SK-N-SH (cell line): ENCODE measurements around the gene TMEM184A. TPM values are rescaled to one million over a fixed set of nuclear protein-coding genes. Genes with fewer than 3 reads are reported as not detected.

Source experiments
- CTCF ChIA-PET: fragments of 300-600, 350-600 bp; formaldehyde crosslinking; extraction: SDS; loops from one replicate; lab custom pipeline; 2021; lab: Yijun Ruan, JAX
- POLR2A ChIA-PET: fragments of 350-600 bp; sonication (Branson Sonifier 250); formaldehyde crosslinking; extraction: SDS; loops from one replicate; lab custom pipeline; 2020; ENCODE audit warnings: antibody characterized with exemption, inconsistent platforms; lab: Yijun Ruan, JAX
- DNase-seq: peaks from one replicate; pipeline ENCODE4 v3.0.0; 2012
- H2AFZ ChIP-seq: fragments of 200-600 bp; sonication (generic); 2 replicates; pipeline ENCODE4 v1.8.1; 2016; ENCODE audit warnings: antibody characterized with exemption, mild to moderate bottlenecking, low read depth
- H3F3A ChIP-seq: fragments of 200-600 bp; sonication (generic); replicated peaks from 2 replicates; pipeline ENCODE3; 2016; ENCODE audit warnings: antibody characterized with exemption, mild to moderate bottlenecking; ENCODE audit not compliant: insufficient read depth
- H3K27ac ChIP-seq, 2 experiments: fragments of 200-500 bp in 1 of 2; fragments of 200-600 bp in 1 of 2; sonication (Bioruptor generic) in 1 of 2; sonication (generic), shearing (Covaris generic) in 1 of 2; 2 replicates each; pipeline versions ENCODE4 v1.5.1 to v1.6.1; 2014 to 2016; ENCODE audit warnings: low read depth in 2 of 2, inconsistent platforms in 1 of 2, low read length in 1 of 2, mild to moderate bottlenecking in 1 of 2, mixed read lengths in 1 of 2
- H3K27me3 ChIP-seq: fragments of 200-600 bp; sonication (generic), shearing (Covaris generic); 2 replicates; pipeline ENCODE4 v1.6.1; 2016; ENCODE audit warnings: mixed run types; ENCODE audit not compliant: insufficient read depth
- H3K36me3 ChIP-seq, 2 experiments: fragments of 200-500 bp in 1 of 2; fragments of 200-600 bp in 1 of 2; sonication (Bioruptor generic) in 1 of 2; sonication (generic) in 1 of 2; replicated peaks in 1 of 2; 2 replicates each; pipeline versions ENCODE3 to v1.5.1; 2014 to 2016; ENCODE audit warnings: low read length in 1 of 2, mild to moderate bottlenecking in 1 of 2; ENCODE audit not compliant: insufficient read depth in 2 of 2, control insufficient read depth in 1 of 2
- H3K4me1 ChIP-seq, 2 experiments: fragments of 200-500 bp in 1 of 2; fragments of 200-600 bp in 1 of 2; sonication (Bioruptor generic) in 1 of 2; sonication (generic), shearing (Covaris generic) in 1 of 2; 2 replicates each; pipeline versions ENCODE4 v1.5.1 to v1.6.1; 2014 to 2016; ENCODE audit warnings: low read depth in 1 of 2, low read length in 1 of 2, mixed run types in 1 of 2; ENCODE audit not compliant: insufficient read depth in 2 of 2, control insufficient read depth in 1 of 2
- H3K4me2 ChIP-seq: fragments of 200-600 bp; sonication (generic), shearing (Covaris generic); 2 replicates; pipeline ENCODE4 v1.6.1; 2017; ENCODE audit warnings: mixed run types
- H3K4me3 ChIP-seq, 2 experiments: fragments of 200-500 bp in 1 of 2; fragments of 200-600 bp in 1 of 2; sonication (Bioruptor generic) in 1 of 2; sonication (generic), shearing (Covaris generic) in 1 of 2; 2 replicates each; pipeline versions ENCODE4 v1.5.1 to v1.8.1; 2014 to 2016; ENCODE audit warnings: low read depth in 2 of 2, inconsistent platforms in 1 of 2, low read length in 1 of 2, mild to moderate bottlenecking in 1 of 2, mixed read lengths in 1 of 2, moderate library complexity in 1 of 2
- H3K79me2 ChIP-seq: fragments of 200-600 bp; sonication (generic); 2 replicates; pipeline ENCODE4 v1.8.1; 2017; ENCODE audit warnings: mild to moderate bottlenecking; ENCODE audit not compliant: insufficient read depth
- H3K9ac ChIP-seq: fragments of 200-600 bp; sonication (generic); 2 replicates; pipeline ENCODE4 v1.6.1; 2017; ENCODE audit warnings: mixed run types
- H3K9me2 ChIP-seq: fragments of 200-600 bp; sonication (generic); 2 replicates; pipeline ENCODE4 v1.6.1; 2017; ENCODE audit warnings: mixed run types
- H3K9me3 ChIP-seq: fragments of 200-600 bp; sonication (generic); 2 replicates; pipeline ENCODE4 v1.6.1; 2017; ENCODE audit warnings: mixed run types, mild to moderate bottlenecking, moderate library complexity
- H4K20me1 ChIP-seq: fragments of 200-600 bp; sonication (generic); 2 replicates; pipeline ENCODE4 v1.6.1; 2017; ENCODE audit warnings: mild to moderate bottlenecking, mixed run types; ENCODE audit not compliant: insufficient read depth
- CHD2 ChIP-seq: fragments of 150-350 bp; IDR thresholded peaks from 2 replicates; pipeline ENCODE4 v1.6.1; 2018; ENCODE audit warnings: low read length; ENCODE audit not compliant: partially characterized antibody
- ELF1 ChIP-seq: IDR thresholded peaks from 2 replicates; pipeline ENCODE4 v1.4.0; 2012
- EP300 ChIP-seq, 2 experiments: IDR thresholded peaks; 2 replicates each; pipeline versions ENCODE4 v1.4.0 to v1.6.1; 2012; ENCODE audit warnings: borderline replicate concordance in 1 of 2, low read depth in 1 of 2, low read length in 1 of 2
- FOSL2 ChIP-seq: IDR thresholded peaks from 2 replicates; pipeline ENCODE4 v1.4.0; 2012; ENCODE audit warnings: low read depth, mild to moderate bottlenecking, moderate library complexity, borderline replicate concordance
- FOXJ3 ChIP-seq: sonication (generic); formaldehyde crosslinking; IDR thresholded peaks from 2 replicates; pipeline ENCODE4 v1.5.1; 2020; ENCODE audit warnings: mild to moderate bottlenecking, missing genetic modification reagents
- GABPA ChIP-seq: IDR thresholded peaks from 2 replicates; pipeline ENCODE4 v1.4.0; 2012; ENCODE audit warnings: low read depth, mild to moderate bottlenecking
- JUND ChIP-seq: IDR thresholded peaks from 2 replicates; pipeline ENCODE4 v1.4.0; 2012
- MEF2A ChIP-seq: IDR thresholded peaks from 2 replicates; pipeline ENCODE4 v1.4.0; 2012; ENCODE audit warnings: low read depth, borderline replicate concordance
- NFIC ChIP-seq: IDR thresholded peaks from 2 replicates; pipeline ENCODE4 v1.4.0; 2012; ENCODE audit warnings: borderline replicate concordance
- RFX5 ChIP-seq: IDR thresholded peaks from 2 replicates; pipeline ENCODE4 v1.6.1; 2012; ENCODE audit warnings: mild to moderate bottlenecking, improper control_type of control experiment, low read length
- RXRA ChIP-seq: IDR thresholded peaks from 2 replicates; pipeline ENCODE4 v1.4.0; 2012; ENCODE audit warnings: low read depth, mild to moderate bottlenecking, borderline replicate concordance
- SIN3A ChIP-seq: IDR thresholded peaks from 2 replicates; pipeline ENCODE4 v1.6.1; 2012; ENCODE audit warnings: low read depth, mild to moderate bottlenecking, low read length, moderate library complexity, borderline replicate concordance
- SMC3 ChIP-seq: IDR thresholded peaks from 2 replicates; pipeline ENCODE4 v1.6.1; 2012; ENCODE audit warnings: low read depth, low read length, improper control_type of control experiment
- WGBS: methylation state at CpG from one replicate; pipeline ENCODE4 v1.1.6; 2017; ENCODE audit warnings: low lambda C conversion rate; 5-methylcytosine and 5-hydroxymethylcytosine counted together
- polyA plus RNA-seq, 3 experiments: library from polyadenylated mRNA; depleted of rRNA; stranded (reverse); fragments of >200 nt; gene quantifications; 2 replicates each; pipeline ENCODE4 v1.2.3, GENCODE V29; 2012
- TF ChIP-seq, protein P1 (sequence below): IDR thresholded peaks from 2 replicates; pipeline ENCODE4 v1.4.0; 2012; ENCODE audit warnings: low read depth, borderline replicate concordance
- TF ChIP-seq, protein P2 (sequence below): fragments of 150-350 bp; IDR thresholded peaks from 2 replicates; pipeline ENCODE4 v1.6.1; 2016; ENCODE audit warnings: mild to moderate bottlenecking, low read depth, low read length
- TF ChIP-seq, protein P3 (sequence below): IDR thresholded peaks from 2 replicates; pipeline ENCODE4 v1.4.0; 2012; ENCODE audit warnings: low read depth, borderline replicate concordance
- TF ChIP-seq, protein P4 (sequence below): IDR thresholded peaks from 2 replicates; pipeline ENCODE4 v1.6.1; 2012; ENCODE audit warnings: mild to moderate bottlenecking, low read depth, low read length, moderate library complexity
- TF ChIP-seq, protein P5 (sequence below): fragments of 150-350 bp; IDR thresholded peaks from 2 replicates; pipeline ENCODE4 v1.6.1; 2017; ENCODE audit warnings: antibody characterized with exemption, low read length, low read depth, borderline replicate concordance
- TF ChIP-seq, protein P6 (sequence below): IDR thresholded peaks from 2 replicates; pipeline ENCODE4; 2012

TMEM184A gene
- polyA plus RNA-seq, 1 of the 3 experiments (the other 2 are of a cell fraction) = 1.5 TPM

DNA sequence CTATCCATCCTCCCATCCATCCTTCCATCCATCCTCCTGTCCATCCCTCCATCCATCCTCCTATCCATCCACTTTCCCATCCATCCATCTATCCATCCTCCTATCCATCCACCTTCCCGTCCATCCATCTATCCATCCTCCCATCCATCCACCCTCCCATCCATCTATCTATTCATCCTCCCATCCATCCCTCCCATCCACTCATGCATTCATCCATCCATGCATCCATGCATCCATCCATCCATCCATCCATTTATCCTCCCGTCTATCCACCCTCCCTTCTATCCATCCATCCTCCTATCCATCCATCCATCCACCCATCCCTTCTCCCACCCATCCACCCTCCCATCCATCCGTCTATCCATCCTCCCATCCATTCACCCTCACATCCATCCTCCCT is 39.0 kb upstream of the TMEM184A start:
- POLR2A ChIA-PET = interaction anchor here (3.0 to 3.3 kb wide), 2 partner anchors 9 to 45 kb away, joined by 12 to 19 read pairs; no protein-coding TSS in a partner anchor

More for the DNA sequence above, 39.0 kb upstream of the TMEM184A start:
- Histone ChIP-seq H4K20me1 (no peaks in the 10 kb centered on the region), H3K9me2 (no peaks in the 10 kb centered on the region), H3K4me2 (no peak overlapping the region), H3K27me3 (peaks cover 48% of the 10 kb centered on the region), H3K27ac (peak overlapping the region in 1 of 2 experiments; percentile 89; a peak in 1 of 4 replicates), H2AFZ (no peak overlapping the region), H3F3A (no peaks in the 10 kb centered on the region), H3K4me3 (no peak overlapping the region), H3K9me3 (no peaks in the 10 kb centered on the region), H3K36me3 (no peaks in the 10 kb centered on the region), H3K4me1 (peaks cover 0 to 76% of the 10 kb centered on the region in 2 experiments; a peak in 1 of 4 replicates), H3K9ac (no peak overlapping the region), H3K79me2 (no peaks in the 10 kb centered on the region)
- TF ChIP-seq JUND = no peak
- TF ChIP-seq FOSL2 = no peak
- TF ChIP-seq, protein P1, sequence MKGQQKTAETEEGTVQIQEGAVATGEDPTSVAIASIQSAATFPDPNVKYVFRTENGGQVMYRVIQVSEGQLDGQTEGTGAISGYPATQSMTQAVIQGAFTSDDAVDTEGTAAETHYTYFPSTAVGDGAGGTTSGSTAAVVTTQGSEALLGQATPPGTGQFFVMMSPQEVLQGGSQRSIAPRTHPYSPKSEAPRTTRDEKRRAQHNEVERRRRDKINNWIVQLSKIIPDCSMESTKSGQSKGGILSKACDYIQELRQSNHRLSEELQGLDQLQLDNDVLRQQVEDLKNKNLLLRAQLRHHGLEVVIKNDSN = no peak
- no peak for TF ChIP-seq RFX5
- TF ChIP-seq SMC3 = no peak
- no peak for TF ChIP-seq RXRA
- TF ChIP-seq GABPA = no peak
- no peak for TF ChIP-seq SIN3A
- TF ChIP-seq ELF1 = no peak
- TF ChIP-seq, protein P2, sequence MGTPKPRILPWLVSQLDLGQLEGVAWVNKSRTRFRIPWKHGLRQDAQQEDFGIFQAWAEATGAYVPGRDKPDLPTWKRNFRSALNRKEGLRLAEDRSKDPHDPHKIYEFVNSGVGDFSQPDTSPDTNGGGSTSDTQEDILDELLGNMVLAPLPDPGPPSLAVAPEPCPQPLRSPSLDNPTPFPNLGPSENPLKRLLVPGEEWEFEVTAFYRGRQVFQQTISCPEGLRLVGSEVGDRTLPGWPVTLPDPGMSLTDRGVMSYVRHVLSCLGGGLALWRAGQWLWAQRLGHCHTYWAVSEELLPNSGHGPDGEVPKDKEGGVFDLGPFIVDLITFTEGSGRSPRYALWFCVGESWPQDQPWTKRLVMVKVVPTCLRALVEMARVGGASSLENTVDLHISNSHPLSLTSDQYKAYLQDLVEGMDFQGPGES = no peak
- TF ChIP-seq, protein P3, sequence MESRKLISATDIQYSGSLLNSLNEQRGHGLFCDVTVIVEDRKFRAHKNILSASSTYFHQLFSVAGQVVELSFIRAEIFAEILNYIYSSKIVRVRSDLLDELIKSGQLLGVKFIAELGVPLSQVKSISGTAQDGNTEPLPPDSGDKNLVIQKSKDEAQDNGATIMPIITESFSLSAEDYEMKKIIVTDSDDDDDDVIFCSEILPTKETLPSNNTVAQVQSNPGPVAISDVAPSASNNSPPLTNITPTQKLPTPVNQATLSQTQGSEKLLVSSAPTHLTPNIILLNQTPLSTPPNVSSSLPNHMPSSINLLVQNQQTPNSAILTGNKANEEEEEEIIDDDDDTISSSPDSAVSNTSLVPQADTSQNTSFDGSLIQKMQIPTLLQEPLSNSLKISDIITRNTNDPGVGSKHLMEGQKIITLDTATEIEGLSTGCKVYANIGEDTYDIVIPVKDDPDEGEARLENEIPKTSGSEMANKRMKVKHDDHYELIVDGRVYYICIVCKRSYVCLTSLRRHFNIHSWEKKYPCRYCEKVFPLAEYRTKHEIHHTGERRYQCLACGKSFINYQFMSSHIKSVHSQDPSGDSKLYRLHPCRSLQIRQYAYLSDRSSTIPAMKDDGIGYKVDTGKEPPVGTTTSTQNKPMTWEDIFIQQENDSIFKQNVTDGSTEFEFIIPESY = no peak
- no peak for TF ChIP-seq CHD2
- TF ChIP-seq, protein P4, sequence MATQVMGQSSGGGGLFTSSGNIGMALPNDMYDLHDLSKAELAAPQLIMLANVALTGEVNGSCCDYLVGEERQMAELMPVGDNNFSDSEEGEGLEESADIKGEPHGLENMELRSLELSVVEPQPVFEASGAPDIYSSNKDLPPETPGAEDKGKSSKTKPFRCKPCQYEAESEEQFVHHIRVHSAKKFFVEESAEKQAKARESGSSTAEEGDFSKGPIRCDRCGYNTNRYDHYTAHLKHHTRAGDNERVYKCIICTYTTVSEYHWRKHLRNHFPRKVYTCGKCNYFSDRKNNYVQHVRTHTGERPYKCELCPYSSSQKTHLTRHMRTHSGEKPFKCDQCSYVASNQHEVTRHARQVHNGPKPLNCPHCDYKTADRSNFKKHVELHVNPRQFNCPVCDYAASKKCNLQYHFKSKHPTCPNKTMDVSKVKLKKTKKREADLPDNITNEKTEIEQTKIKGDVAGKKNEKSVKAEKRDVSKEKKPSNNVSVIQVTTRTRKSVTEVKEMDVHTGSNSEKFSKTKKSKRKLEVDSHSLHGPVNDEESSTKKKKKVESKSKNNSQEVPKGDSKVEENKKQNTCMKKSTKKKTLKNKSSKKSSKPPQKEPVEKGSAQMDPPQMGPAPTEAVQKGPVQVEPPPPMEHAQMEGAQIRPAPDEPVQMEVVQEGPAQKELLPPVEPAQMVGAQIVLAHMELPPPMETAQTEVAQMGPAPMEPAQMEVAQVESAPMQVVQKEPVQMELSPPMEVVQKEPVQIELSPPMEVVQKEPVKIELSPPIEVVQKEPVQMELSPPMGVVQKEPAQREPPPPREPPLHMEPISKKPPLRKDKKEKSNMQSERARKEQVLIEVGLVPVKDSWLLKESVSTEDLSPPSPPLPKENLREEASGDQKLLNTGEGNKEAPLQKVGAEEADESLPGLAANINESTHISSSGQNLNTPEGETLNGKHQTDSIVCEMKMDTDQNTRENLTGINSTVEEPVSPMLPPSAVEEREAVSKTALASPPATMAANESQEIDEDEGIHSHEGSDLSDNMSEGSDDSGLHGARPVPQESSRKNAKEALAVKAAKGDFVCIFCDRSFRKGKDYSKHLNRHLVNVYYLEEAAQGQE = no peak
- TF ChIP-seq MEF2A = no peak
- TF ChIP-seq NFIC = no peak
- TF ChIP-seq, protein P5, sequence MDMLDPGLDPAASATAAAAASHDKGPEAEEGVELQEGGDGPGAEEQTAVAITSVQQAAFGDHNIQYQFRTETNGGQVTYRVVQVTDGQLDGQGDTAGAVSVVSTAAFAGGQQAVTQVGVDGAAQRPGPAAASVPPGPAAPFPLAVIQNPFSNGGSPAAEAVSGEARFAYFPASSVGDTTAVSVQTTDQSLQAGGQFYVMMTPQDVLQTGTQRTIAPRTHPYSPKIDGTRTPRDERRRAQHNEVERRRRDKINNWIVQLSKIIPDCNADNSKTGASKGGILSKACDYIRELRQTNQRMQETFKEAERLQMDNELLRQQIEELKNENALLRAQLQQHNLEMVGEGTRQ = no peak
- TF ChIP-seq EP300 (IDR thresholded peaks at IDR 0.05; ENCODE audit: borderline replicate concordance in 1 of 2, low read depth in 1 of 2, low read length in 1 of 2) = no peak
- no peak for TF ChIP-seq FOXJ3 (CRISPR knock-in tag)
- TF ChIP-seq, protein P6, sequence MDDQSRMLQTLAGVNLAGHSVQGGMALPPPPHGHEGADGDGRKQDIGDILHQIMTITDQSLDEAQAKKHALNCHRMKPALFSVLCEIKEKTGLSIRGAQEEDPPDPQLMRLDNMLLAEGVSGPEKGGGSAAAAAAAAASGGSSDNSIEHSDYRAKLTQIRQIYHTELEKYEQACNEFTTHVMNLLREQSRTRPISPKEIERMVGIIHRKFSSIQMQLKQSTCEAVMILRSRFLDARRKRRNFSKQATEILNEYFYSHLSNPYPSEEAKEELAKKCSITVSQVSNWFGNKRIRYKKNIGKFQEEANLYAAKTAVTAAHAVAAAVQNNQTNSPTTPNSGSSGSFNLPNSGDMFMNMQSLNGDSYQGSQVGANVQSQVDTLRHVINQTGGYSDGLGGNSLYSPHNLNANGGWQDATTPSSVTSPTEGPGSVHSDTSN = no peak
- WGBS = 50% methylated on average over 3 of the region's 3 CpGs
- DNase-seq = no peak
- CTCF ChIA-PET = interaction anchor here (0.8 kb wide), 1 partner anchor 45 kb away, joined by 3 read pairs; no protein-coding TSS in a partner anchor
